ENCODE data around the gene NFS1.

DNA sequence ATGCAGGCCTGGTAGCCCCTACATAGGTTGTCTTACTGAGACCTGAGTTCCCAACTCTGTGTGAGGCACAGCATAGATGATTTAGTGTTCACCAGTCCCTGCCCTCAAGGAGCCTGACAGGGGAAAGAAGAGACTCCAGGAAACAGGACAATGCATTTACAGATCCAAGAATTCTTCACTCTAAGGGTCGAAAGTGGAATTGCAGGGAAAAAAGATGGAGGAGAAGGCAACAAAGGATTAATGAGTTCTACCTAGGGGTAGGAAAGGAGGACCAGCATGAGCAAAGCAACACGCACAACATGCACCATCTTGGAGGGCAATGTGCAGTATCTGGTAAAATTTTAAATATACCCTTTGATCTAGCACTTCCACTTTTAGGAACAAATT, 77.6 kb downstream of the NFS1 start:
- TF ChIP-seq POLR2A (IDR thresholded peaks at IDR 0.05; ENCODE audit: low read depth, low read length) (no peak), POLR2AphosphoS5 (IDR thresholded peaks at IDR 0.05; ENCODE audit: low read depth, low read length) (no peak), TAF1 (IDR thresholded peaks at IDR 0.05; ENCODE audit: borderline replicate concordance, low read depth, low read length) (no peak)

Measured in GM12892 (cell line).